ENCODE results near the gene LRP5.

DNA sequence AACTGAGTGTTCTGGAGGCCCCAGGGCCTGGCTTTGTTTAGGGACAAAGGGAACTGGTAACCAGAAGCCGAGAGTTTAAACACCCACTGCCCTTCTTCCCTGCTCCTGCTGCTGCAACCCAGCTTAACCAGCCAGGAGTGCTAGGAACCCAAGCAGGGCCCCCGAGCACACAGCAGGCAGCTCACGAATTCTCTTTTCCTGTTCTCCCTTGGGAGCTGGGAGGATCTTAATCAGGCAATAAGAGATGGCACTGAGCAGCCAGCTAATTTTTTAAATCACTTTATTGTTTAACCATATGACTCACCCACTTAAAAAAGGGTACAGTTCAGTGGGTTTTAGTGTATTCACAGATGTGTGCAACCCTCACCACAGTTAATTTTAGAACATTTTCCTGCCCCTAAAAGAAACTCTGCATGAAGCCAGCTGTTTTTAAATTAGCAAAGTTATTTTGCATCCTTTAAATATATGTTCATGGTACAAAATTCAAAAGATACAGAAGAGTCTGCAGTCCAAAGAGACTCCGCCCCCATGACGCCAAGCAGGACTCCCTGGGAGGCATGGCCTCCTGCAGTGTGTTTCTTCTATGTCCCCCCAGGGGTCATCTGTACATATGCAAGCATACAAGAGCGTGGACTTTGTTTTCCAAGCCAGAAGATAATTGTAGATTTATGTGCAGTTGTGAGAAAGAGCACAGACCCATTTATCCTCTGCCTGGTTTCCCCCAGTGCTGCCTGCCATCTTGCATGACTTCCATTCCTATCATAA is 129.3 kb downstream of the LRP5 start:
- TF ChIP-seq, protein P1, sequence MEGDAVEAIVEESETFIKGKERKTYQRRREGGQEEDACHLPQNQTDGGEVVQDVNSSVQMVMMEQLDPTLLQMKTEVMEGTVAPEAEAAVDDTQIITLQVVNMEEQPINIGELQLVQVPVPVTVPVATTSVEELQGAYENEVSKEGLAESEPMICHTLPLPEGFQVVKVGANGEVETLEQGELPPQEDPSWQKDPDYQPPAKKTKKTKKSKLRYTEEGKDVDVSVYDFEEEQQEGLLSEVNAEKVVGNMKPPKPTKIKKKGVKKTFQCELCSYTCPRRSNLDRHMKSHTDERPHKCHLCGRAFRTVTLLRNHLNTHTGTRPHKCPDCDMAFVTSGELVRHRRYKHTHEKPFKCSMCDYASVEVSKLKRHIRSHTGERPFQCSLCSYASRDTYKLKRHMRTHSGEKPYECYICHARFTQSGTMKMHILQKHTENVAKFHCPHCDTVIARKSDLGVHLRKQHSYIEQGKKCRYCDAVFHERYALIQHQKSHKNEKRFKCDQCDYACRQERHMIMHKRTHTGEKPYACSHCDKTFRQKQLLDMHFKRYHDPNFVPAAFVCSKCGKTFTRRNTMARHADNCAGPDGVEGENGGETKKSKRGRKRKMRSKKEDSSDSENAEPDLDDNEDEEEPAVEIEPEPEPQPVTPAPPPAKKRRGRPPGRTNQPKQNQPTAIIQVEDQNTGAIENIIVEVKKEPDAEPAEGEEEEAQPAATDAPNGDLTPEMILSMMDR (IDR thresholded peaks at IDR 0.05; ENCODE audit: insufficient read depth, low read length, poor library complexity, severe bottlenecking) = no peak
- no peak for TF ChIP-seq EZH2phosphoT487 (conservative IDR thresholded peaks at IDR 0.05; ENCODE audit: low read length)
